8988T (cell line): ENCODE results near the gene TMEM255B.
"Not testable (repeated sequence)": the region's sequence is repeated elsewhere in the genome, so short reads cannot be mapped to it uniquely, and the experiment has no call there.

Experiments
- DNase-seq: peaks from one replicate; pipeline ENCODE4 v3.0.0; 2011

Gene TMEM255B

GRCh38 chr13:113770441-113770840 is 11.4 kb downstream of the TMEM255B start:
- no peak for DNase-seq

DNA sequence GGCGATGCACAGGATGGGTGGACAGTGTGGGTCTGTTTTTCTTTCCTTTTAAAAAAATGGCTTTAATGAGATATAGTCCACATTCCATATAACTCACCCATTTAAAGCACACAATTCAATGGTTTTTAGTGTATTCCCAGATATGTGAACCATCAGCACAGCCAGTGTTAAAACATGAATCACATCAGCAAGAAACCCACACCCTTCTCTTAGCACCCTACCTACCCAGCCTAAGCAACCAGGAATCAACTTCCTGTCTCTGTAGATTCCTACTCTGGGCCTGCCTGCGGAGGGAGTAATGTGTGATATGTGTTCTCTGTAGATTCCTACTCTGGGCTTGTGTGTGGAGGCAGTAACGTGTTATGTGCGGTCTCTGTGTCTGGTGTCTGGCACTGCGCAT is 11.9 kb downstream of the TMEM255B start:
- no peak for DNase-seq

GRCh38 chr13:113771709-113772331 is 12.8 kb downstream of the TMEM255B start:
- no peak for DNase-seq

GRCh38 chr13:113774177-113775107 is 15.4 kb downstream of the TMEM255B start:
- no peak for DNase-seq

DNA sequence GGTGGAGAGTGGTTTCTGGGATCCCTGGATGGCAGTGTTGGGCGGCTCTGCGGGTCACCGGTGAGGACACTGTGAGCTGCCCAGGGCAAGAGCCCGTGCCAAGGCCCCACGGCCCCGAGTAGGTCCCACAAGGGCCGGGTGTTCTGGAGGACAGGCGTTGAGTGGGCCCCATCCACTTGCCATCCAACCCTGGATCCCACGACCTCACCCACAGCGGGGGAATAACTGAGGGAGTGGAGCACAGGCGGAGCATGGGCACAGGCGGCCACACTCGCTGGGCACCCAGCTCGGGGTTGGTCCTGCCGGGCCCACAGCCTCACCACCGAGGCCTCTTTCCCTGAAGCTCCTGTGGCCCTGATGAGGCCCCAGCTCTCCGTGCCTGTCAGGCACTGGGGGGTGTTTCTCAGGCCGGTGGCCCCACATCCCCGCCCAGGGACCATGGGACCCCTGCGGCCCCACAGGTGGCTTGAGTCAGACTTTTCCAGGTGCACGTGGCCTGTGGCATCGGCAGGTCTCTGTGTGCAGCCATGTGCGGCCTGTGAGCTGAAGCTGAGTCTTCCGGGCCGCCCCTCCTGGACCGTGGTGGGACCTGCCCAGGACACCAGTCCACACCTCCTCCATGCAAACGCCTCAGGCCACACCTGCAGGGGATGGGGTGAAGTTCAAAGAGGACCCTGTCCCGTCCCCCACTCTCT is 16.6 kb downstream of the TMEM255B start:
- DNase-seq: no peak

GRCh38 chr13:113776231-113777125 is 17.5 kb downstream of the TMEM255B start:
- no peak for DNase-seq

GRCh38 chr13:113777311-113778260 is 18.6 kb downstream of the TMEM255B start:
- no peak for DNase-seq

DNA sequence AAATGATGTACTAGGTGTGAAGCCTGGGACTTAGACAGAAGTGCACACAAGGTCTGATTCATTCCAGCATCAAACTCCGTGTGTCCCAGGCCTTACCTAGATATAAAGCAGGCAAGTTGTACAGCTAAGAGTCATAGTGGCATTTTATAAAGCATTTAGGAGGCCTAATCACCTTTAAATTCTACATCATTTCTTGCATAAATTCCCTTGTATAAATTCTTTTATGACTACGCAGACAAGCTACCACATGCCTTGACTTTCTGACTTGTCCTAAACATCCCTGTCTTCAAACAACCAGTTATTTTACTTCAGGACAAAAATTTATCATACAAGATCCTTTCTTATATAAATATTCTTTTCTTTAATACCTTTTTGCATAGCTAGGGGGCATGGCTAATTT is 22.5 kb downstream of the TMEM255B start:
- no peak for DNase-seq

DNA sequence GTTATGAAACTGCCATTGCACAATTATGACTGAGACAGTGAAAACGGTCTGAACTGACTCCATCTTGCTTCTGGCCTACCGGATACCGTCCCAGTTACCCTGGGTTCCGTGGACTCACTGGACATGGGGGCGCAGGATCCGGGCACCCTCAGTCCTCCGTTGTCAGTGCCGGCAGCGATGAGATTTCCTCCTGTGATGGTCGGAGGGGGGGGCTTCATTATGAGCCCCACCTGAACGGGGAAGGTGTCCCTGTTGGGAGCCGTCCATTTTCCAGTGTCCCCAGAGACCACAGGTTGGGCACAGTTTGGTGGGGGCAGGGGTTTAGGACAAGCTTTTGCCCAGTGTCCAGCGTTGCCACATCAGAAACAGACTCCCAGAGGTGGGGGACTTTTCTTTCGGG is 23.4 kb downstream of the TMEM255B start:
- DNase-seq: no peak

GRCh38 chr13:113783200-113783881 is 24.3 kb downstream of the TMEM255B start:
- no peak for DNase-seq

GRCh38 chr13:113783966-113784644 is 25.1 kb downstream of the TMEM255B start:
- no peak for DNase-seq

DNA sequence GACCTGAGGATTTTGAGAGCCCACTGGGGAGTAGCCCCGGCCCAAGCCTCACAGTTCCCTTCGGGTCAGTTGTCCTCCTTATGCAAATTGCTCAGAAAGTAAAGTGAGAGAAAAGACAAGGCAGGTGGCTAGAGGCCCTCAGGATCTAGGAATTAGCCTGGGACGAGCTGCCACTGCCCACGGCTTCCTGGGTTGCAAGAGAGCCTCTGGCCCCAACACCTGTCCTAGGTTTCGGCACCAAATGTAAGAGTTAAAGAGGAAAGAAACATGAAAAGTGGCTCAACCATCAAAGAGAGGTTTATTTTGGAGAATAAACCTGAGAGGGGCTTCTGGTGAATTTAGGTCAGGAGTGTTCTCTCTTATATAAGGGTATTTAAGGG is 25.6 kb downstream of the TMEM255B start:
- DNase-seq: no peak

GRCh38 chr13:113785051-113786010 is 26.3 kb downstream of the TMEM255B start:
- no peak for DNase-seq

DNA sequence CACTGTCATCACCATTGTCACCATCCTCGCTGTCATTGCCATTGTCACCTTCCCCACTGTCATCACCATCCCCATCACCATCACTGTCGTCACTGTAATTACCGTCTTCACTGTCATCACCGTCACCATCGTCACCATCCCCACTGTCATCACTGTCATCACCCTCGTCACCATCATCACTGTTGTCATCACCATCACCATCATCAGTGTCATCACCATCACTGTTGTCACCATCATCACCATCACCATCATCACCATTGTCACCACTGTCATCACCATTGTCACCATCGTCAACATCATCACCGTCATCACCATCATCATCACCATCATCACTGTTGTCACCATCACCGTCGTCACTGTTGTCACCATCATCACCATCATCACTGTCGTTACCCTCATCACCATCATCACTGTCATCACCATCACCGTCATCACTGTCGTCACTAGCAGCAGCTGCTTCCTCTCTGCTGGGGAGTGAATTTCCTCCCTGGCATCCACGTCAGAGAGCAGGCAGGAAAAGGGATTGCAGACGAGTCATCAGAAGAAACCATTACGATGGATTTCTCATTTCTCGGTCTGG is 27.3 kb downstream of the TMEM255B start:
- DNase-seq: no peak

- no peak for DNase-seq
These were observed 28.7 kb downstream of the TMEM255B start for GRCh38 chr13:113787694-113788093.

- DNase-seq: no peak
These were observed 29.5 kb downstream of the TMEM255B start for GRCh38 chr13:113788413-113789135.

DNA sequence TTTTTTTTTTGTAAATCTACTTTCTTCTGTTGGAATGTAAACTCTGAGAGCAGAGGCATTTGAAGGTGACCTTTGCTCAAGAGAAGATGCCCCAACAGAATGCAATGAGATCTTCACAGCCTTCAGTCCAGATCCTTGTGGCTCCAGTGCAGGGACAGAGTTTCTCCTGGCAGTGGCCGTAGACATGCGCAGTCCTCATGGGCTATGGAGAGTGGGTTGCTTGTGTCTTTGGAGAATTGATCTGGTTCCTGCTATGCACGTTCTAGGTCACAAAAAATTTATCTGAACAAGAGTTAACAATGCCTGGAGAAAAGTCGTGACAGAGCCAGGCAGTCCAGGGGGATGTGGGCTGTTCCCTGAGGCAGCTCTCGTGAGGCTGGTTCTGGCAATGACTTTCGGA is 30.1 kb downstream of the TMEM255B start:
- no peak for DNase-seq

GRCh38 chr13:113789931-113790330 is 30.9 kb downstream of the TMEM255B start:
- not testable (repeated sequence) for DNase-seq
